ENCODE data around the gene PACSIN2. TPM values are rescaled to one million over a fixed set of nuclear protein-coding genes. Genes with fewer than 3 reads are reported as not detected.
A peak's percentile ranks its signal among the peaks of the same experiment; 100 is the strongest.

Gene PACSIN2
- total RNA-seq, 3 donors from 2014 or later (not counting 1 experiment from before 2014, with no cell fraction given), result 37.1 to 48.5 (median 47.6) TPM

DNA sequence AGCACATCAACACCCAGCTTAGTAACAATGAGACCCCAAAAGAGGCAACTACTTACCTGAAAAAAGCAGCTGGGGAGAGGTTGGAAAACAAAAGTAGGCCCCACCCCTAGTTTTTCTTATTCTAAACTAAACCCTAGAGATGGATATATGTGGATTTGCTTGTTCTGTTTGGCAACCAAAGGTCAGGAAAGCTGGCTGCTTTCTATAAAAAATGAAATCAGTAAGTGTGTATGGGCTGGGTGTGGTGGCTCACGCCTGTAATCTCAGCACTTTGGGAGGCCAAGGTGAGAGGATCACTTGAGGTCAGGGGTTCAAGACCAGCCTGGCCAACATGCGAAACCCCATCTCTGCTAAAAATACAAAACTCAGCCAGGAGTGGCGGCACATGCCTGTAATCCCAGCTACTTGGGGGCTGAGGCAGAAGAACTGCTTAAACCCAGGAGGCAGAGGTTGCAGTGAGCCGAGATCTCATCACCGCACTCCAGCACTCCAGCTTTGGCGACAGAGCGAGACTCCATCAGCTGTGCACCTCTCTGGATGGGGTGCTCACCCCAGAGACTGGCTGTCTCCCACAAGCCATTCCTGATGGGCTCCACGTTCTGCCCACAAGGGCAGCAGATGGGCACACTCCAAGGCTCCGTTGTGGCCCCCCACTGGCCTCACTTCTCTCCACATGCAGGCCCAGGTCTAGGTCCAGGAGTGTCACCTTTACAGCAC, 30.0 kb downstream of the PACSIN2 start:
- intact Hi-C loops (cut with micrococcal nuclease), result no loop called here
- peak overlapping the region in 1 of 2 donors; percentile 29 for H3K27ac Mint-ChIP-seq
- Histone ChIP-seq H3K9me3 (ENCODE audit: control insufficient read depth, insufficient read depth, low read length) (no peaks in the 10 kb centered on the region), H3K4me3 (ENCODE audit: low read length) (no peak overlapping the region), H3K4me1 (ENCODE audit: control insufficient read depth, insufficient read depth, low read length) (peaks cover 5% of the 10 kb centered on the region), H3K27me3 (ENCODE audit: control insufficient read depth, insufficient read depth, low read length) (no peaks in the 10 kb centered on the region), H3K36me3 (ENCODE audit: control insufficient read depth, insufficient read depth, low read length) (no peaks in the 10 kb centered on the region), H3K27ac (ENCODE audit: low read length) (no peak overlapping the region)
- H3K4me1 Mint-ChIP-seq, result peaks cover 20 to 29% of the 10 kb centered on the region in 2 donors
- H3K4me3 Mint-ChIP-seq, result no peak overlapping the region
- H3K36me3 Mint-ChIP-seq, result no peaks in the 10 kb centered on the region
- DNase-seq, result no peak
- WGBS (ENCODE audit: insufficient coverage), result 89% methylated on average over 9 of the region's 9 CpGs
- ATAC-seq, result no peak
- no peaks in the 10 kb centered on the region for H3K27me3 Mint-ChIP-seq (ENCODE audit: low read depth in 2 of 2)
- H3K9me3 Mint-ChIP-seq, result no peaks in the 10 kb centered on the region
- TF ChIP-seq, protein P1, sequence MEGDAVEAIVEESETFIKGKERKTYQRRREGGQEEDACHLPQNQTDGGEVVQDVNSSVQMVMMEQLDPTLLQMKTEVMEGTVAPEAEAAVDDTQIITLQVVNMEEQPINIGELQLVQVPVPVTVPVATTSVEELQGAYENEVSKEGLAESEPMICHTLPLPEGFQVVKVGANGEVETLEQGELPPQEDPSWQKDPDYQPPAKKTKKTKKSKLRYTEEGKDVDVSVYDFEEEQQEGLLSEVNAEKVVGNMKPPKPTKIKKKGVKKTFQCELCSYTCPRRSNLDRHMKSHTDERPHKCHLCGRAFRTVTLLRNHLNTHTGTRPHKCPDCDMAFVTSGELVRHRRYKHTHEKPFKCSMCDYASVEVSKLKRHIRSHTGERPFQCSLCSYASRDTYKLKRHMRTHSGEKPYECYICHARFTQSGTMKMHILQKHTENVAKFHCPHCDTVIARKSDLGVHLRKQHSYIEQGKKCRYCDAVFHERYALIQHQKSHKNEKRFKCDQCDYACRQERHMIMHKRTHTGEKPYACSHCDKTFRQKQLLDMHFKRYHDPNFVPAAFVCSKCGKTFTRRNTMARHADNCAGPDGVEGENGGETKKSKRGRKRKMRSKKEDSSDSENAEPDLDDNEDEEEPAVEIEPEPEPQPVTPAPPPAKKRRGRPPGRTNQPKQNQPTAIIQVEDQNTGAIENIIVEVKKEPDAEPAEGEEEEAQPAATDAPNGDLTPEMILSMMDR (IDR thresholded peaks at IDR 0.05), result no peak

DNA sequence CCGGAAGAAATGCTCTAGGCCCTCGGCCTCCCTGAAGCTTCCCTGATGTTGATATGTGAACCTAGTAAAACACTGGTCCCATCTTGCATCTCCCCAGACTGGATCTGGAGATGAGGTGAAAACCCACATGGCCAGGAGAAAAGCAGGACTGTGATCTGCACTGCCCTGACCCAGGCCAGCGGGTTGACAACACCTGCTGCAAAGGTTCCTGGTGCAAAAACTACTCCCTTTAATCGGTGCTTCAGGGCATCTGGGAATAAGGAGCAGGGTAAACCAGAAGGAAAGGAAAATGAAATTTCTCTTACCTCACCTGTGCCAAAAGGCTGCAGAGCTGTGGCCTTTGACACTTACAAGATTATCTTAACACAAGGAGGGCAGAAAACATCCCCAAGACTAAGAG, 30.6 kb downstream of the PACSIN2 start:
- no peak overlapping the region for H3K4me3 ChIP-seq (ENCODE audit: low read length)
- no peaks in the 10 kb centered on the region for H3K36me3 ChIP-seq (ENCODE audit: control insufficient read depth, insufficient read depth, low read length)
- no peaks in the 10 kb centered on the region for H3K27me3 ChIP-seq (ENCODE audit: control insufficient read depth, insufficient read depth, low read length)
- H3K27ac ChIP-seq (ENCODE audit: low read length), result no peak overlapping the region
- peaks cover 5% of the 10 kb centered on the region for H3K4me1 ChIP-seq (ENCODE audit: control insufficient read depth, insufficient read depth, low read length)
- no peaks in the 10 kb centered on the region for H3K27me3 Mint-ChIP-seq (ENCODE audit: low read depth in 2 of 2)
- no peaks in the 10 kb centered on the region for H3K36me3 Mint-ChIP-seq
- ATAC-seq (no peak), DNase-seq (no peak)
- H3K9me3 Mint-ChIP-seq, result no peaks in the 10 kb centered on the region
- no peak overlapping the region for H3K4me3 Mint-ChIP-seq
- peaks cover 20 to 29% of the 10 kb centered on the region in 2 donors for H3K4me1 Mint-ChIP-seq
- 95% methylated on average over 4 of the region's 4 CpGs for WGBS (ENCODE audit: insufficient coverage)
- intact Hi-C loops (cut with micrococcal nuclease), result no loop called here
- no peaks in the 10 kb centered on the region for H3K9me3 ChIP-seq (ENCODE audit: control insufficient read depth, insufficient read depth, low read length)
- TF ChIP-seq, protein P1 (IDR thresholded peaks at IDR 0.05), result no peak
- H3K27ac Mint-ChIP-seq, result peak overlapping the region in 1 of 2 donors; percentile 29

DNA sequence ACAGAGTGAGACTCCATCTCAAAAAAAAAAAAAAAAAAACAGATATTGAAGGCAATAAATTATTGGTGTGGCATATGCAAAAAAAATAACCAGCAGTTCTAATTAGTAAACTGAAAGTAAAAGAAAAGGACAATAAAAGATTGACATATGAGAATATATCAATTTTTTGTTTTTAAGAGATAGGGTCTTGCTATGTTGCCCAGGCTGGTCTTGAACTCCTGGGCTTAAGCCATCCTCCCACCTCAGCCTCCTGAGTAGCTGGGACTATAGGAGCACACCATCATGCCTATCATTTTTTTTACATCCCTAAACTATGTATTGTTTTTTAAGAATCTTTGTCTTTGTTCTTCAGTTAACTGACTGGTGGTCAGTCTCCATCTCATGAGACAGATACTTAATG, 31.5 kb downstream of the PACSIN2 start:
- Mint-ChIP-seq H3K4me1 (peaks cover 26 to 35% of the 10 kb centered on the region in 2 donors), H3K27me3 (ENCODE audit: low read depth in 2 of 2) (no peaks in the 10 kb centered on the region), H3K4me3 (no peak overlapping the region), H3K9me3 (no peaks in the 10 kb centered on the region), H3K27ac (no peak overlapping the region), H3K36me3 (no peaks in the 10 kb centered on the region)
- Histone ChIP-seq H3K4me3 (ENCODE audit: low read length) (no peak overlapping the region), H3K27ac (ENCODE audit: low read length) (no peak overlapping the region), H3K36me3 (ENCODE audit: control insufficient read depth, insufficient read depth, low read length) (no peaks in the 10 kb centered on the region), H3K4me1 (ENCODE audit: control insufficient read depth, insufficient read depth, low read length) (peaks cover 5% of the 10 kb centered on the region), H3K27me3 (ENCODE audit: control insufficient read depth, insufficient read depth, low read length) (no peaks in the 10 kb centered on the region), H3K9me3 (ENCODE audit: control insufficient read depth, insufficient read depth, low read length) (no peaks in the 10 kb centered on the region)
- no peak for DNase-seq
- intact Hi-C loops (cut with micrococcal nuclease), result no loop called here
- TF ChIP-seq, protein P1 (IDR thresholded peaks at IDR 0.05), result no peak
- no peak for ATAC-seq

DNA sequence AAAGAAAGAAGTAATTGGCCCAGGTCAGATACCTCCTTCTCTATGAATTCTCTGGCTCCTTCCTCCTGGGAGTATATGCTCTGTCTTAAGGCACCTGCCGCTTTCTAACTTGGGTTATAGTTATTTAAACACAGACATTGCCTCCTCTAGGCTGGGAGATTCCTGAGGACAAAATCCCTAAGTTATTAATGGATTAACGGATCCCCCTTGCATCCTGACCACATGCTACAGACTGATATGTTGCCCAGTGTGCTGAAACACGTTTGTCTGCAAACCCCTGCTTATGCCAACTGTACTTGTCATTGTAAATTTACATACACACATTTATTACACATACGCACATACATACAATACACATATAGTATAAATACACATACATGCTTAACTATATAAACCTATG, 35.3 kb downstream of the PACSIN2 start:
- H3K36me3 ChIP-seq (ENCODE audit: control insufficient read depth, insufficient read depth, low read length), result no peaks in the 10 kb centered on the region
- H3K36me3 Mint-ChIP-seq, result no peaks in the 10 kb centered on the region
- intact Hi-C loops (cut with micrococcal nuclease), result no loop called here

More for the DNA sequence above, 35.3 kb downstream of the PACSIN2 start:
- H3K27me3 ChIP-seq (ENCODE audit: control insufficient read depth, insufficient read depth, low read length), result no peaks in the 10 kb centered on the region
- 90% methylated on average over 4 of the region's 4 CpGs for WGBS (ENCODE audit: insufficient coverage)
- H3K4me1 ChIP-seq (ENCODE audit: control insufficient read depth, insufficient read depth, low read length), result no peaks in the 10 kb centered on the region
- no peaks in the 10 kb centered on the region for H3K27me3 Mint-ChIP-seq (ENCODE audit: low read depth in 2 of 2)
- H3K27ac Mint-ChIP-seq, result no peak overlapping the region
- H3K4me3 ChIP-seq (ENCODE audit: low read length), result no peak overlapping the region
- TF ChIP-seq, protein P1 (IDR thresholded peaks at IDR 0.05), result no peak
- peaks cover 13 to 25% of the 10 kb centered on the region in 2 donors for H3K4me1 Mint-ChIP-seq
- no peak overlapping the region for H3K27ac ChIP-seq (ENCODE audit: low read length)
- ATAC-seq (no peak), DNase-seq (no peak)
- H3K9me3 Mint-ChIP-seq, result no peaks in the 10 kb centered on the region
- no peaks in the 10 kb centered on the region for H3K9me3 ChIP-seq (ENCODE audit: control insufficient read depth, insufficient read depth, low read length)
- H3K4me3 Mint-ChIP-seq, result no peak overlapping the region

All from natural killer cell (primary cell).